ENCODE data around the gene TNFSF15.

TNFSF15 gene

GRCh38 chr9:114824110-114824509, 18.3 kb upstream of the TNFSF15 start:
- no peak for DNase-seq

GRCh38 chr9:114823441-114823840, 17.6 kb upstream of the TNFSF15 start:
- no peak for DNase-seq

- no peak for DNase-seq
Measured at GRCh38 chr9:114822708-114823107, 16.9 kb upstream of the TNFSF15 start.

GRCh38 chr9:114820776-114821501, 15.1 kb upstream of the TNFSF15 start:
- no peak for DNase-seq

GRCh38 chr9:114818178-114818577, 12.3 kb upstream of the TNFSF15 start:
- no peak for DNase-seq

- no peak for DNase-seq
Measured at GRCh38 chr9:114813717-114814418, 8.0 kb upstream of the TNFSF15 start.

- no peak for DNase-seq
Measured at GRCh38 chr9:114811966-114812636, 6.3 kb upstream of the TNFSF15 start.

GRCh38 chr9:114811301-114811700, 5.5 kb upstream of the TNFSF15 start:
- no peak for DNase-seq

GRCh38 chr9:114810614-114811013, 4.8 kb upstream of the TNFSF15 start:
- no peak for DNase-seq

- DNase-seq = no peak
Measured at GRCh38 chr9:114806526-114806900, 674 bp upstream of the TNFSF15 start.

- no peak for DNase-seq
Measured at GRCh38 chr9:114804505-114804904, 1.3 kb downstream of the TNFSF15 start.

GRCh38 chr9:114803479-114804265, 2.2 kb downstream of the TNFSF15 start:
- no peak for DNase-seq

GRCh38 chr9:114799925-114800324, 5.9 kb downstream of the TNFSF15 start:
- no peak for DNase-seq

- DNase-seq = no peak
Measured at GRCh38 chr9:114799441-114799840, 6.4 kb downstream of the TNFSF15 start.

GRCh38 chr9:114798780-114799427, 6.9 kb downstream of the TNFSF15 start:
- no peak for DNase-seq

- no peak for DNase-seq
Measured at GRCh38 chr9:114798101-114798500, 7.7 kb downstream of the TNFSF15 start.

GRCh38 chr9:114792396-114792795, 13.4 kb downstream of the TNFSF15 start:
- DNase-seq = no peak

GRCh38 chr9:114791736-114792135, 14.1 kb downstream of the TNFSF15 start:
- no peak for DNase-seq

GRCh38 chr9:114791312-114791711, 14.5 kb downstream of the TNFSF15 start:
- DNase-seq = no peak

- no peak for DNase-seq
Measured at GRCh38 chr9:114790521-114790920, 15.3 kb downstream of the TNFSF15 start.

- no peak for DNase-seq
Measured at GRCh38 chr9:114789006-114789405, 16.8 kb downstream of the TNFSF15 start.

- DNase-seq = no peak
Measured at GRCh38 chr9:114787781-114788498, 17.9 kb downstream of the TNFSF15 start.
